ENCODE results near the gene AP1S1.
A peak's percentile ranks its signal among the peaks of the same experiment; 100 is the strongest.

AP1S1 gene

DNA sequence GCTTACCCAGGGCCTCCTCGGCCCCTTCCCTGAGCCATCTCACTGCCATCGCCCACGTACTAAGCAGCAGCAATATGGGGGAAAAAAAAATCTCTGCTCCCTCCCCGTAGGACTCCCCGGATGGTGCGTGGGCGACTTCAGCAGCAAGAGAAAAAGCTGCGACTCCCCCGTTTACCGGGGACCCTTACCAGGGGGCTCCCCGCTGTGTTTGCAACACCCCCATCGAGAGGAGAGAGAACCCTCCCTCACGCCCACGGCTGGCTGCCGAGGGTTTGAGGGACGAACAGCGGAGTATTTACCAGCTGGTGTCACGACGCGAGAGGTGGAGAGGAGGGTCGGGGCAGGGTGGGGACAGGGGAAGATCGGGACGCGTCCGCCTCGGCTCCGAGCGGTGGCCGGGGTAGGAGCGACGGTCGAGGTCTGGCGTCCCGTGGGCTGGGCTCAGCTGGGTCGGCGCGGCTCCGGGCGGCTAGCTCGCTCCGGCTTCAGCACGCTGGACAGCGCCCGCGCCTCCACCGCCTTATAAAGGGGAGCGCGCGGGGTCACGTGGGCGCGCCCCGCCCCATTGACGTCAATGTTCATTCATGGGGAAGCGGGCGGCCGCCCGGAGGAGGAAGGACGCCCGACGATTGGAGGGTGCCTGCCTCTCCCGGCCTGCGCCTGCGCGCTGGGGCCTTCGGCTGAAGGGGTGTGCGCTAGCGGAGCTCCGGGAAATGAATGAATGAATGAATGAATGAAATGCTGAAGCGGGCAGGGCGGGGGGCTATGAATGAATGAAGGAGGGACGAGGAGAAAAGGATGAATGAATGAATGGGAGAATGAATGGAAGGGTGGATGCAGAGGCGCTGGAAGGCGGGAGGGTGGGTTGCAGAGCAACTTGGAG lies 11.0 kb downstream of the AP1S1 start, which contains the start of gene VGF:
VGF (minus strand) TSS at position 495 of the 883 bp plus-strand sequence. CDS start 726 bp downstream, outside the sequence.
- peak; percentile 55 for DNase-seq (ENCODE audit: low read depth)
- no peak within 1 kb of the TSS; the same call in 1 of the 2 replicates for H3K4me3 ChIP-seq (ENCODE audit: low read depth, low read length)

DNA sequence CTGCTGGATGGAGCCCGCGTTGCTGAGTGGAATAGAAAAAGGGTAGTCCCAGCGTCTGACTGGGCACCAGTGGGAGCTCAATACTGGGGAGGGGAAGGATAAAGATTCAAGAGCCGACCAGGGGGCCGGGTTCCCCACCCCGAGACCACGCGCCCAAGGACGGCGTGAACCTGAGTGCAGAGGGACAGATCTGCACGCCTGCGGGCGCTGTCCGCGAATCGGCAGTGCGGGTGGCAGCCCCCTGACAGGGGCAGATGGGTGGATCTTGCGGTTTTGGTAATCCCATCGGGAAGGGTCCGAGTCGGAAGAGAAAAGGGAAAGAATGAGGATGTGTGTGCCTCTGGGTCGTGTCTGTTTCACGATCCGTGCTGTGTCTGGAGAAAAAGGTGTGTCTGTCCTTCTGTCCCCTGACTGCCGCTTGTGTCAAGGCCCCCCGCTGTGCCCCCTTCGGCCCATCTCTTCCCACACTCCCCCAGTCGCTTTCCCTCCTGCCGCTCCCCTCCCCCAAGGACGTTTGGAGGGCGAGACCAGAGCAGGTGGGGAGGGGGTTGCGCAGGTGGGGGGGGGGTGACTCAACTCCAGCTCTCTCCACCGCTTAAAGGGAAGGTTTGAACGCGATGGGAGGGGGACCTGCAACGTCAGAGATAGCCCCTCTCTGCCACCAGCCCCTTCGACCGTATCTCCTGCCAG lies 11.8 kb downstream of the AP1S1 start:
- TF ChIP-seq, protein P1, sequence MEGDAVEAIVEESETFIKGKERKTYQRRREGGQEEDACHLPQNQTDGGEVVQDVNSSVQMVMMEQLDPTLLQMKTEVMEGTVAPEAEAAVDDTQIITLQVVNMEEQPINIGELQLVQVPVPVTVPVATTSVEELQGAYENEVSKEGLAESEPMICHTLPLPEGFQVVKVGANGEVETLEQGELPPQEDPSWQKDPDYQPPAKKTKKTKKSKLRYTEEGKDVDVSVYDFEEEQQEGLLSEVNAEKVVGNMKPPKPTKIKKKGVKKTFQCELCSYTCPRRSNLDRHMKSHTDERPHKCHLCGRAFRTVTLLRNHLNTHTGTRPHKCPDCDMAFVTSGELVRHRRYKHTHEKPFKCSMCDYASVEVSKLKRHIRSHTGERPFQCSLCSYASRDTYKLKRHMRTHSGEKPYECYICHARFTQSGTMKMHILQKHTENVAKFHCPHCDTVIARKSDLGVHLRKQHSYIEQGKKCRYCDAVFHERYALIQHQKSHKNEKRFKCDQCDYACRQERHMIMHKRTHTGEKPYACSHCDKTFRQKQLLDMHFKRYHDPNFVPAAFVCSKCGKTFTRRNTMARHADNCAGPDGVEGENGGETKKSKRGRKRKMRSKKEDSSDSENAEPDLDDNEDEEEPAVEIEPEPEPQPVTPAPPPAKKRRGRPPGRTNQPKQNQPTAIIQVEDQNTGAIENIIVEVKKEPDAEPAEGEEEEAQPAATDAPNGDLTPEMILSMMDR (IDR thresholded peaks at IDR 0.05; ENCODE audit: low read depth, low read length, missing control alignments), result no peak
- no peak for DNase-seq (ENCODE audit: low read depth)
- H3K4me3 ChIP-seq (ENCODE audit: low read depth, low read length), result no peak overlapping the region; the same call in 1 of the 2 replicates

More for the DNA sequence above, 11.0 kb downstream of the AP1S1 start, which contains the start of gene VGF:
- TF ChIP-seq, protein P1 (IDR thresholded peaks at IDR 0.05; ENCODE audit: low read depth, low read length, missing control alignments), result no peak

DNA sequence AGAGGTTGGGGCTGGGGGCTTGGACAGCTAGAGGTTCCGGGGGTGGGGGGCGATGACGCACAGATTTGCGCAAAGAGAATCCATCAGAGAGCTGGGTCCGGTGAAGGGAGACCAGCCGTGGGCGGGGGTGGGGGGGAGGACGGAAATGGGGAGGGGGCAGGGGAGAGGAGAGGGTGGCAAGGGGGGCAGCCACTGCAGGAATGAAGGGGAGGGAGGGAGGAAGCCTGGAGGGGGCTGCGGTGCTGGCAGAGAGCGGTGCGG lies 12.3 kb downstream of the AP1S1 start:
- H3K4me3 ChIP-seq (ENCODE audit: low read depth, low read length), result no peak overlapping the region
- DNase-seq (ENCODE audit: low read depth), result no peak
- TF ChIP-seq, protein P1 (IDR thresholded peaks at IDR 0.05; ENCODE audit: low read depth, low read length, missing control alignments), result no peak

DNA sequence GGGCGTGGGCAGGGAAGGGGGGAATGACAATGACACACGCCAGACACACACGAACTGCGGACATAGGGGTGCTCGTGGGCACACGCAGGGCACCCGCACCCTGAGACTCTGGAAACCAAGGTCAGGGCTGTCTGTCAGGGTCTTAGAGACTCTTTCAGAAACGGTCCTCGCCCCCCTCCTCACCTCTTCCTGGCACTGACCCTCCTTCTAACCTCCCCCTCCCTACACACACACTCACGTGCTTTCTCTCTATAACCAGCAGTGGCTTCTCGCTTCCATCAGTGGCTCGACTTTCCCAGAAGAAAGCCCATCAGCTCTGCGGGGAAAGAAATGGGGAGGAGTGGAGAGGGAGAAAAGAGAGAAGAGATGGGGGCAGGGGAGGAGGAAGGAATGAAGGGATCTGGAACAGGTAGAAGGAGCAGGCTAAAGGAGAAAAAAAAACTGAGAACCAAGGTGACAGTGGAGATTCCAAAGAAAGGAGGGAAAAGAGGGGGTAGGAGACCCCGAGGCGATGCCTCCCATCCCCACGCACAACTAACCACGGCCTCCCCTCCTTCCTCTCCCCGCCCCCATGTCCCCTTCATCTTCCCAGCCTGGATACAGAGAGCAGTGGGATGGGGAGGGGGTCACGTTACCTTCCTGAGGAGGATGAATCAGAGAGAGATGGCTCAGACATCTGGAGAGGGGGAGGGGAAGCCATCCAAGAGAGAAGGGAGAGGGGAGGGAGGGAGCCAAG lies 12.8 kb downstream of the AP1S1 start:
- TF ChIP-seq, protein P1 (IDR thresholded peaks at IDR 0.05; ENCODE audit: low read depth, low read length, missing control alignments), result no peak
- no peak for DNase-seq (ENCODE audit: low read depth)
- H3K4me3 ChIP-seq (ENCODE audit: low read depth, low read length), result no peak overlapping the region

DNA sequence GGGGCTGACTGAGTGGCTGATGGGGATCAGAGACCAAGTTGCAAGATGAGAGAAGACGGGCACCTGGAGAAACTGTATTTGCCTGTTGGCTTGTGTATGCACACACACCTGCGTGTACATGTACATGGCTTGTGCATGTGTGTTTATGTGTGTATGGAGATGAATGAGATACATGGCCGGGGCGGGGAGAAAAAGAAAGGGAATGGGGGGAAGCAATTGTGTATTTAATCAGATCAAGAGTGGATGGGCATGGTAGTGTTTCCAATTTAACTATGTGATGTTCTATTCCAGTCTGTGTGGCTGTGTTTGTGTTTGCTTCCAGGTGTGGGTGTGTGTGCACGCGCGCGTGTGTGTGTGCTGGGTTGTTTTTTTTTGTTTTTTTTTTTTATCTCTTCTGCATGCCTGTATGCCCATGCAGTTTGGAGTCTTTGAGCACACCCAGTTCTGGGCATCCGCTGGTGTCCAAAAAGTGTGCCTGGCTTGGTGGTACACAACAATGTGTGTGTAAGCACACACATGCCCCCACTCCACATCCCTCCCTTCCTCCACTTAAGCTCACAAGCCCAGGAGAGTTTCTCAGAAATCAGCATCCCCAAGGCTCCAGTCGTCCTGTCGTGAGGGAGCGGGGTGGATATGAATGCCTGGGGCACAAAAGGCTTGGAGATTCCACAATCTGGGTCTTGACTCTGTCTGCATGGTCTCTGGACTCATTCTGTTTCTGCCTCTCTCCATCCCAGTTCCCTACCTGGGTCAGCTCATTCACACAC lies 13.6 kb downstream of the AP1S1 start:
- no peak overlapping the region for H3K4me3 ChIP-seq (ENCODE audit: low read depth, low read length)
- no peak for DNase-seq (ENCODE audit: low read depth)
- TF ChIP-seq, protein P1 (IDR thresholded peaks at IDR 0.05; ENCODE audit: low read depth, low read length, missing control alignments), result no peak

DNA sequence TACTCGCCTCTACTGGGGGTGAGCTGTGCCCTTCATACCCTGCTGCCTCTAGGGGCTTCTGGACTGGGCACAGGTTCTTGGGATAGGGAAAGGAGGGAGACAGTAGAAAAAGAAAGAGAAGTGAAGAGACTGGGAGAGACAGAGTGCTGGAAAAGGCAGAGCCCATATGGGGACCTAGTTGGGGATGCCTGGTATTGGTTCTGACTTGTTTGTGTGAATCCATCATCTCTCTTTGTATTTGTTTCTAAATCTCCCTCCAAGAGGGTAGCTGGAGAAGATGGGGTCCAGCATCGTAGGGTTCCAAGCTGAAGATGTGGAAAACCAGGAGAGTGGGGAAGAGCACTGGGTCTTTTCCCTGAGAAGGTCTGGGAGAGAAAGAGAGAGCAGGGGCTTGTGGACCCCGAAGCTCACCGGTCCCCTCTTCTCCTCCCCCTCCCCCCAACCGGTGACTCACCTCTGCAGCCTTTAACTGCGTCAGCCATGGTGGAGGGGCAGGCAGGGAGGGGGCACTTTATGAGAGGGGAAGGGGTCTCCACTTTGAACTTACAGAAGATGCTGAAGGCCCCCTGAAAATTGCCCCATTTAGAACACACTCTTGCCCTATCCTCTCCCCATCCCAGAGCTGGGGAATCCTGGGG lies 14.3 kb downstream of the AP1S1 start:
- DNase-seq (ENCODE audit: low read depth), result no peak
- TF ChIP-seq, protein P1 (IDR thresholded peaks at IDR 0.05; ENCODE audit: low read depth, low read length, missing control alignments), result no peak
- H3K4me3 ChIP-seq (ENCODE audit: low read depth, low read length), result no peak overlapping the region
